HG02623 (cell line): Measurements from ENCODE around the gene APBA2.
"Not testable (repeated sequence)": the region's sequence is repeated elsewhere in the genome, so short reads cannot be mapped to it uniquely, and the experiment has no call there.

Source experiments
- ATAC-seq: cut with Tn5 transposase; IDR thresholded peaks from one replicate; pipeline ENCODE4 v1.9.1; 2021; ENCODE audit warnings: moderate library complexity; ENCODE audit not compliant: unreplicated experiment

The APBA2 gene

DNA sequence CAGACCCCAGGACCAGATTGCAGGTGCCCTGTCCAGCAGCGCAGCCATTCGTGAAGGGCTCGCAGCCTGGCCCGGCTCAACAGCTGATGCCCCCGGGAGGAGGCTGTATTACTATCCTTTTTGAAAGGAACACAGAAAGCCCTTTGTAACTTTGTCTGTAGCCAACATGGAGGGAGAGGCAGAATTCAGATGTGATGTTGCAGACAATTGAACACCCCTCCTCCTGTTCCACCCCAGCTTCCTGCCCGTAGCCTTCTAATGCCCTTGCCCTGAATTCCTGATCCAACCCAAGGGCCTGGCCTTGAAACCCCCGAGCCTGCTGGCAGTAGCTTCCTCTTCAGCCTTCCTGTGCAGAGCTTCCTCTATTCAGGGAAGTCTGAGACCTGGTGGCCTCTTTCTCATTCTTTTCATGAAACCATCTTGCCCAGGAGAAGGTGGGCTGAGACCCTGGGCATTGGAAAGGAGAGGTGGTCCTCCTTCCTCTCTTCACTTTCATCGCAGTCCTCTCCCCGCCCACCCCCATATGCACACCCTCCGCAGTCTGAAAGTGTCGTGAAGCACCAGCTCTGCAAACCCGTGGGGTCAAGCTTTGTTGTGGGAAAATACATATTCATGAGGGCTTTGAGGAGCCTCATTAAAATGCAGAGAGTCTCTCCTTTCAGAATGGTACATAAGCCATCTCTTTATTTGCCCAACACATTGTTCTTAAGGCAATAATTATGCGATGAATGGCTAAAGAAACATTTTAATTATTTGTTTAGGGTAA is 109.2 kb downstream of the APBA2 start:
- ATAC-seq: no peak

DNA sequence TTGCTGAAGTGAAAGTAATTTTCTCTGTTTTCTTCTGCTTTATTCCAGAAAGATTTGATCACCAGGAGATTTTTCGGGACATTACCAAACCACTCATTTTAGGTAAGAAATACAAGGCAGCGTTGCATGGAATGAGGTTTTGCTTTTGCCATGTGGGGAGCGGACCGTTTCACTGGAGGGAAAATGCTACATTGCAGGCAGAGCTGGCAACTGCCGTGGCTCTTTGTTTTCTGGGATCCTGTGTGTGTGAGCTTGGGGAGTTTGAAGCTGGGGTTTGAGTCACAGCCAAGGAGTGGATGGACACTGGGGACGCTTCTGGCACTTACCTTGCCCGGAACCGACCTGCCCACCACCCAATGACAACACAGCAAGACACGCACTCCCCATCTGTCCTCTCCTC is 109.9 kb downstream of the APBA2 start:
- no peak for ATAC-seq

DNA sequence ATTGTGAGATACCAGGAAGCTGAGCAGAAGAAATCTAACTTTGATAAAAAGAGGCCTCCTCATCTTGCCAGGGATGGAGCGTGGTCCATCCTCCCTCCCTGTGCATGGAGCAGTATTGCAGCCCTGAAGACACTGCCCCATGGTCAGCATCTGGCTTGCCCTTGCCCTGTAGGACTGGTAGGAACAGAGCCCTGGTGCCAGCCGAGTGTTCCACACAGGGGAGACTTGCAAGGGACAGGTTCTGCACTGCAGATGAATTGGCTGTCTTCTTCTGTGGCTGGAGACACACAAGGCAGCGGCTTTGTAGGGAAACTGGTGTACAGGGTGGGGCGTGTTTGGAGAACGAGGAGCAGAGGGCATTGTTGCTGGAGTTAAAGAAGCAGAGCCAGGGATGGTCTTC is 110.5 kb downstream of the APBA2 start:
- ATAC-seq: no peak

DNA sequence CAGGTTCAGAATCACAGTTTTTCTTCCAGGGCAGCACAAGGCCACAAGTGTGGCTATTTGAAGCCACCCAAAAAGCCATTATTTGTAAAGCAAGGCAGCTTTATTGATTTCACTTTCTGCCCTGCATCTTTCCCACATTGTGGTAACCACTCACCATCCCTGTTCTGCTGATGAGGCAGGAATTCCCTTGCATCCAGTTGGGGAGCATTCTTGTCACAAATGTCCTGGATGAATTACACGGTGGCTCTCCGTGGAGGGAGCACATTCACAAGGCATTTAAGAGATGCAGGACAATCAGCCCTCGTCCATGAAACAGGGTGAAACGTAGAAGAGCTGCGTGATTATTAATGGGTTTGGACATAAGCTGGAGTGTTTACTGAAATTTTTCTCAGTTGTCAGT is 111.2 kb downstream of the APBA2 start:
- no peak for ATAC-seq

DNA sequence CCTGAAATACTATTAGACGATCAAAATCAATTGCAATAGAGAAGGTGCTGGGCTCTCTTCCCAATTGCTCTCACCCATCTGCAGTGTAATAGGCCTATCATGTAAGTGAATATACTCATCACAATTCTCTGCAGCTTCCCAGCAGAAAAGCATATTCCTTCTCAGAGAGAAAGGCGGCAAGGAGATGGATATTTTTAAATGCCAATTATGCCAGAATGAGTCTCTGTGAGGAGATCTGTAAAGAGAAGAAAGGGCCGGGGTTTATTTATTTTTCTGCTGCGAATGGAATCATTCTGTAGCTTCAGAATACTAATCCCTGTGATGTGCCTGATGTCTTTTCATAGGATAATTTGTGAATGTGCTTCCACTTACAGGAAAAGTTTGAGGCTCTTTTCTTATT is 112.0 kb downstream of the APBA2 start:
- no peak for ATAC-seq

DNA sequence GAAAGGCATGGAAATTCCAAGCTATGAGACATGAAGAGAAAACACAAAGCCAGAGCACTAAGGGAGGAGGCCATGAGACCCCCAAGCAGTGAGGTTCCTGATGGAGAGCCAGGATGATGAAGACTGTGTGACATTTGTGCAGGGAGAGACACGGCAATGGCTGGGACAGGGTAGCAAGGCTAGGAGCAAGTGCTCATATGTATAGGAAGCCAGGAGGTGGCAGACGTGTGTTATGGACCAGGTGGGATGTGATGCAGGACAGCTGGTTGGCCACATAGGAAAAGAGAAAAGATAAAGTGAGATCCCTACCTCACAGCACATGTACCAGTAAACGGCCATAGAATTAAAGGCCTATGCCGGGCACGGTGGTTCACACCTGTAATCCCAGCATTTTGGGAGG is 112.7 kb downstream of the APBA2 start:
- no peak for ATAC-seq

DNA sequence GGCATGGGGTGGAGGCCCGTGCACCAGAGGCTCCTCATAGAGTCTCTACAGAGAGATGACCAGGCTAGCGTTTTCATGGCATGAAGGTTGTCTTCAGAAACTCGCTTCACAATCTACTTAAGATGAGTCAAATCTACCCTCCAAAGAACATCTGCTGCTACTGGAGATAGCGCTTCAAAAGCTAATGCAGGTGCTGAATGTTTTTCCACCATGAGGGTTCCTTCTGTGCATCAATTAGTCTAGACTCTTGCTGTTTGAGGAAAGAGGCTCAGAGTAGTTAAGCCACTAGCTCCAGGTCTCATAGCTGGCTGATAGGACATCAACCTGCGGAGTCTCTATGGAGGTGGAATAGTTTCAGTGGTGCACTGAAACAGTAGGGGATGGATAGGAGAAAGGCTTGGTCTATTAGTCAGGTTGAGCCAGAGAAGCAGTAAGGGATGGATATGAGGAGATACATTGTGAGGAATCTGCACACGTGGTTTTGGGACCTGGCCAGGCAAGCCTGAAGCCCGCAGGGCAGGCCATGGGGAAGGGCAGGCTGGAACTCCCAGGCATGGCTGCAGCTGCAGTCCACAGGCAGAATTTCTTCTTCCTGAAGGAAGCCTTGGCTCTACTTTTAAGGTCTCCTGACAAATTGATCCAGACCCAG is 117.5 kb downstream of the APBA2 start:
- ATAC-seq: no peak

DNA sequence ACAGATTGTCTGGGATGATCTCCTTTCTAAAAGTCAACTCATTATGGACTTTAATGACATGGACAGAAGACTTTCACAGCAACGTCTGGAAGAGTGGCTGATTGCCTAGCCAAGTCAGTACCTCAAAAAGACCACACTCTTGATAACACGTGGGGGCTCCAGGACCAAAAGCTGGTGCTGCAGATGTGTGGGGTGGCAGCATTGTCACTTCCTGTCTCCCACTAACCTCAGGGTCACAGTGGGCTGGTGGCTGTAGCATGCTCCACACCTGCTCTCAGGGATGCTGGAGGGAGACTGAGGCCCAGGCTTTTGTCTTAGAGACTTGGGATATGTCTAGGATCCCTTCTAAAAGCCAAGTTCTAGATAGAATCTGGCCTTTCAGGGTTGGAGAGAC is 118.1 kb downstream of the APBA2 start:
- ATAC-seq: no peak

DNA sequence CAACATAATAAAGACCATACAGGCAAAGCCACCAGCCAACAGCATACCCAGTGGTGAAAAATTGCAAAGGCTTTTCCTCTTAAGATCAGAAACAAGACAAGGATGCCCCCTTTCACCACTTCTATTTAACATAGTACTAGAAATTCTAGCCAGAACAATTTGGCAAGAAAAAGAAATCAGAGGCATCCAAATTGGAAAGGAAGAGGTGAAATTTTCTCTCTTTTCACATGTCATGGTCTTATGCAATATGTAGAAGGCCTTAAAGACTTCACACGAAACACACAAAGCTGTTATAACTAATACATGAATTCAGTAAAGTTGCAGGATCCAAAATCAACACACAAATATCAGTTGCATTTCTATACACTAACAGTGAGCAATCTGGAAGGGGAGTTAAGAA is 120.2 kb downstream of the APBA2 start:
- ATAC-seq: no peak

DNA sequence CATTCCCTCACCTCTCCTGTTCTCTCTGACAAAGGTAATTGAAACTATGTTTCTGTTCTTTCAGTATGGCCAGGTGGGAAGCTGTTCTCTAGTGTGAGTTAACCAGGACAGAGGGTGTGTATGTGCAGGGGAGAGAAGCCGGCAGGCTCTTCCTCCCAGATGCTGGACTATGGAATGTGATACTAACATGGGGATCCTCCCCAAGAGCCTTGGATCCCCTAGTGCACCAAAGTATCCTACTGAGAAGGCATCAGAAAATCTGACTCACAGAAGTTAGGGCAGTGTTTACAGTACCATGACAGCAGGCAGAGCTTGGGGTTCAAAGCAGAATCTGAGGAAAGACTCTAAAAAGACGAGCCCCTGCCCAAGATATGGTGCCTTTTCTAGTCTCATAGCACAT is 123.1 kb downstream of the APBA2 start:
- ATAC-seq: no peak

DNA sequence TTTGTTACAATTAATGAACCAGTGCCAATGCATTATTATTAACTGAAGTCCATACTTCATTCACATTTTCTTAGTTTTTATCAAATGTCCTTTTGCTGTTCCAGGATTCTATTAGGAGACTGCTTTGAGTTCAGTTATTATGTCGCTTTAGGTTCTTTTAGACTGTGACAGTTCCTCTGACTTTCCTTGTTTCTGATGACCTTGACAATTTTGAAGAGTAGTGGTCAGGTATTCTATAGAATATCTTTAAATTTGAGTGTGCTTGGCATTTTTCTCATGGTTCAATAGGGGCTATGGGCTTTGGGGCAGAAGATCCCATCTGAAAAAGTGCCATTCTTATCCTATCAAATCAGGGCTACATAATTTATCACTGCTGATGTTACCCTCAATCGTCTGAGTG is 126.3 kb downstream of the APBA2 start:
- ATAC-seq: no peak

DNA sequence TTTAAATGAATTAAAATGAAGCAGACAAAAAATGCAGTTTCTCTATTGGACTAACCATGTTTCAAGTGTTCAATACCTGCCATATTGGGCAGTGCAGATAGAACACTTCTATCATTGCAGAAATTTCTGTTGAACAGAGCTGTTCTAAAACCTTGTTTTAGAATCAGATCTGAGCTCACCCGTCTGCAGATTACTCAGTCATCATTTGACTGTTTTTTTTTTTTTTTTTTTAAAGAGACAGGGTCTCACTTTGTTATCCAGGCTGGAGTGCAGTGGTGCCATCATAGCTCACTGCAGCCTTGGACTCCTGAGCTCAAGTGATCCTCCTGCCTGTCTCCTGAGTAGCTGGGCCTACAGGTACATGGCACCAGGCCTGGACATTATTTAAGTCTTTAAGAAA is 128.7 kb downstream of the APBA2 start:
- no peak for ATAC-seq

DNA sequence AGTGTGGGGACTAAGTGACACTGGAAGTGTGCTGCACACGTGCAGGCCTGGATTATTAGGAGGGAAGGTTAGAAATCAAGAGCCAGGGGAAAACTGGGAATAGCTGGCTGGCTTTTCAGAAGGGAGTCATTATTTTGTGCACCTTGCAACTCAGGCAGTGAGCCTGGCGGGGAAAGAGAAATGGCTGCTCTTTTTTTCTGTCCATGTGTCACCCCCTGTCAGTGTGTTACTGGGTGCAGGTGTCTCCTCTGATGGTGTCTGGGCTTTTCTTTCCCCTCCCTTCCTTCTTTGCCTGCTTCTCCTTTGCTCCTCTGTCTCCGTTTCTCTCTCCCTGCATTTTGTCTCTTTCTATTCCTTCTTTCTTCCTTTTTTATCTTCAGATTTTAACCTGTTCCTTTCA is 130.7 kb downstream of the APBA2 start:
- no peak for ATAC-seq

DNA sequence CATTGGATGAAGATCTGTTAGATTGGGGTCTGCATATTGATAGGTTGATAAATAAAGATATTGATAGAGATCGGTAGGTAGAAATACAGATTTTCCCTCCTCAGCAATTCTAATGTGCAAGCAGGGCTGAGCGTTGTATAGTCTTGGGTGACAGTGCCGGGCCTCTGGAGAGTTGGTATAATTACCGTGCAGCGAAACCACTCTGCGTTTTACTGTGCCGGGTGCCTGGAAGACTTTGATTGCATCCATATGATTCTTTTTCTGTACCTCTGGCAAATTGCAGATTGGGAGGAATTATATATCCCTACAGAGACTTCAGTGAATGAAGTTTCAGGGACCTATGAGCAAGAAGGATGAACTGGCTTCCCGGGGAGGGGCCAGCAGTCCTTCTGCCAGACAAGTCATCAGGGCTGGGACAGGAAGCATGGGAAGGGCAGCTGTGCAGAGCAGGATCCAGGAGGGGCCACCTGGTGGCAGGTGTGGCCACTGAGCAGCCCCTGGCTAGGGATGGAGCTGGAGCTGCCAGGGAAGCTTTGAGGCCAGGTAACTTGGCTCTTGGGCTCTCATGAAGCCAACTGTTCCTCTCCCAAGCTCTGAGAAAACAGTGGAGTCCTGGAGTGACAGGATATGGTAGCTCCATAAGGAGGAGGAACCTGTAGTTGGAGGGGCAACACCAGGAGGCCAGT is 132.5 kb downstream of the APBA2 start:
- ATAC-seq: no peak

DNA sequence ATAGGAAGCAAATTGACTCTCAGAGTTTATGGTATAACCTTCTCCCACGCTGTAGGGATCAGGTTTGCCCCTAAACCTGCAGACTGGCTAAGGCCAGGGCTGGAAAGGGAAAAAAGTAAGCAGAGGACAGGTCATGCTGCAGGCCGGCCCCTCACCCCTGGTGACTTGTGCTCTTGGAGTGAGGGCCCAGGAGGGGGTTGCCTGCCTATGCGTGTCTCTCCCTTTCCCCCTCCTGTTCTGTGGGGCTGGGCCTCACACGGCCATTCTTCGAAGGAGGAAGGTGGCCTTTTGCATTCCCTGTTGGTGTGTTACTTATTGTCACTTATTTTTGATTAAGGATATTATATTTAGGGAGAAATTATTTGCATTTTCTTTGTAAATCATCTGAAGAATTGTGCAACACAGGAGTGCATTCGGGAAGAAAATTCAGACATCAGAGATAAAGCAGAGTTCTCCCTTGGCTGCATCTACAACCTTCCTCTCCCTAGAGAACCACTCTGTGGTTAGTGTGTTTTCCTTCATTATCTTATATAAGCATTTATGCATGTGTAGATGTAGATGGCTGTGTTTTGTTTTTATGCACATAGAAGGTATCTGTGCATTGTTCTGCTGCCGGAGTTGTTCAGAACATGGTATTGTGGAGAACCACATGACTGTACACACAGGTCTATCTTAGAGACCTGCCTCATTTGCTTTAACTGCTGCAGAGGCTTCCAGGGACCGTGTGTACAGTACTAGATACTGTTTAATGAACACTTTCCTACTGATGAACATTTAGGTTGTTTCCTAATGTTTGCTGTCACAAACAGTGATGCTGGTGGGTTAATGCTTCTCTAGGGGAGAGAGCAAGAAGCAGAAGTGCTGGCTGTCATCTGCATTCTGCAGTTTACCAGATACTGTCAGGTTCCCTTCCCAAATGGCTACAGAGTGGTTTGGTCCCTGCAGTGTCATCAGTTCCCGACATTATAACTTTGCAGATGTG is 133.5 kb downstream of the APBA2 start:
- ATAC-seq: no peak

DNA sequence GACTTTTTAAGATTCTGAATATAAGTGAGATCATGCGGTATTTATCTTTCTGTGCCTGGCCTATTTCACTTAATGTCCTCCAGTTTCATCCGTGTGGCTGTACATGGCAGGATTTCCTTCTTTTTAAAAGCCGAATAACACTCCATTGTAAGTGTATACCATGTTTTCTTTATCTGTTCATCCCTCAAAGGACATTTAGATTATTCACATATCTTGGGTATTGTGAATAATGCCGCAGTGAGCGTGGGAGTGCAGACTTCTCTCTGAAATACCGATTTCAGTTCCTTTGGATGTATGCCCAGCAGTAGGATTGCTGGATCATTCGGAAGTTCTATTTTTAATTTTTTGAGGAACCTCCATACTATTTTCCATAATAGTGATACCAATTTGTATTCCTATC is 136.1 kb downstream of the APBA2 start:
- ATAC-seq: no peak

DNA sequence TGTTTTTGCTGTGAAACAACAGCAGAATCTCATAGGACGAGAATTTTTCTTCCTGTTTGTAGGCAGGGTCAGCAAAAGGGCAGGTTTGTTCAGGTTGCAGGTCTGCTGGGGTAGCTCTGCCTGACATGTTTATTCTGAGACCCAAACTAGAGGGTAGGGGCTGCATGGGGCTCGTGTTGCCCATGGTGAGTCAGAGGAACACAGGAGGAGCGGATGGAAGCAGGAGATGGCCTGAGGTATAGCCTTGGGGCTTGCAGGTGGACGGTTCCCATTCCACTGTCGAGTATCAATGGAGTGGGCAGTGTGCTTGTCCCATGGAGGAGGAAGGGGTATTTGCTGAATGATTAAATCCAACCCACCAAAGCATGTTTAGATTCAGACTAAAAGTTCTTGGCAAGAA is 138.9 kb downstream of the APBA2 start:
- no peak for ATAC-seq

DNA sequence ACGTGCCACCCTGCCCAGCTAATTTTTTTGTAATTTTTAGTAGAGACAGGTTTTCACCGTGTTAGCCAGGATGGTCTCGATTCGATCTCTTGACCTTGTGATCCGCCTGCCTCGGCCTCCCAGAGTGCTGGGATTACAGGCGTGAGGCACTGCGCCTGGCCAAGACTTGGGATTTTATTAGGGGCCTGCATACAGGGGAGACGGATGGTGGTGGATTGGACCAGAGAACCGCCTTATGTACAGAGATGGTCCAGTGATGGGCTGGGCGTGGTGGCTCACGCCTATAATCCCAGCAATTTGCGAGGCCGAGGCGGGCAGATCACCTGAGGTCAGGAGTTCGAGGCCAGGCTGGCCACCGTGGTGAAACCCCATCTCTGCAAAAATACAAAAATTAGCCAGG is 139.6 kb downstream of the APBA2 start:
- ATAC-seq: not testable (repeated sequence)

DNA sequence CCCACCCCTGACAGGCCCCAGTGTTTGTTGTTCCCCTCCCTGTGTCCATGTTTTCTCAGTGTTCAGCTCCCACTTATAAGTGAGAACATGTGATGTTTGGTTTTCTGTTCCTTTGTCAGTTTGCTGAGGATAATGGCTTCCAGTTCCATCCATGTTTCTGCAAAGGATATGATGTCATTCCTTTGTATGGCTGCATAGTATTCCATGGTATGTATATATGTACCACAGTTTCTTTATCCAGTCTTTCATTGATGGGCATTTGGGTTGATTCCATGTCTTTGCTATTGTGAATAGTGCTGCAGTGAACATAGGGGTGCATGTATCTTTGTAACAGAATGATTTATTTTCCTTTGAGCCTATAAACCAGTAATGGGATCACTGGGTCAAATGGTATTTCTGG is 142.4 kb downstream of the APBA2 start:
- not testable (repeated sequence) for ATAC-seq

DNA sequence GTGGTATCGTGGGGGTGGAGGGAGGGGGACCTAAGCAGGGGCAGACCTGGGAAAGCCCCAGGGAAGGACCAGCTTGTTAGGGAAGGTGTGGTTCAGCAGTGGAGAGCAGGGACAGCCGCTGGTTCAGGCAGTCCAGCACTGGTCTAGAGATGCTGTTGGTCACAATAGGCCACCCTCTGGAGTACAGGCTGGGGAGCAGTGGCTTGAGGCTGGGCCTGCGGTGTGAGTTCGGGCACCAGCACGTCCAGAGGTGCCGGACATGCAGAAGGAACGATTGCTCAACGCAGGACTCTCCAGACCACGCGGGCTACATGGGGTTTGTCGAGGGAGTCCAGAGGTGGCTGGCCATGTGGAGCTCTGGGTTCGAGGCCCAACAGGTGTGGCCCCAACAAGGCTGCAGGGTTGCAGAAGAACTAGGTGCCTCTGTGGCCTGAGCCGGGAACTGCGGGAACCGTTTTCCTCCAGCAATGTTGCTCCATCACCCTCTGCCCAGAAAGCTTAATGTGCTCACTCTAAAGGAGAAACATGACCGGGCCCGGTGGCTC is 143.9 kb downstream of the APBA2 start:
- ATAC-seq: no peak
